ENCODE results near the gene NASP.

NASP gene

DNA sequence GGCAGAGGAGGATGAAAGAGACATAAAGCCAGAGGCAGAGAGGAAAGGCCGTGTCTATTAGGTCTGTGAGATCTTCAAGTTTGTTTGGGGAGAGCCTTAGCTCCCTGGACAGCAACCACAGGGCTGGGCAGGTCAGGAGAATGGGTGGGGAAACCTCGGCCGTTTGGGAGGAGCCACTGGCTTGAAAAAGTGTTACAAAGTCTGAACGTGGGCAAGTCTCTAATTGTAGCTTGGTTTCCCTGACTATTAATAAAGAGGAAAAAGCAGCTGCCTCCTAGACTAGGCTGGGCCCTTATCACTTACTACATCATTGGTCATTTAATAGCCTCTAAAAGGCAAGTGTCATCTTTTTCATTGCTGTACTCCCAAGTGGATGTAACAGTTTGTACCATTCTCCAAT, 40.1 kb downstream of the NASP start, which contains the start of gene CCDC17:
Gene CCDC17 (minus strand): TSS at position 83 of the 400 bp plus-strand sequence. CDS start 145 bp downstream, outside the sequence.
- no peak within 1 kb of the TSS for H3K4me3 ChIP-seq (ENCODE audit: control insufficient read depth, low read depth, low read length)
- no peak for DNase-seq (ENCODE audit: low read depth)
- TF ChIP-seq, protein P1, sequence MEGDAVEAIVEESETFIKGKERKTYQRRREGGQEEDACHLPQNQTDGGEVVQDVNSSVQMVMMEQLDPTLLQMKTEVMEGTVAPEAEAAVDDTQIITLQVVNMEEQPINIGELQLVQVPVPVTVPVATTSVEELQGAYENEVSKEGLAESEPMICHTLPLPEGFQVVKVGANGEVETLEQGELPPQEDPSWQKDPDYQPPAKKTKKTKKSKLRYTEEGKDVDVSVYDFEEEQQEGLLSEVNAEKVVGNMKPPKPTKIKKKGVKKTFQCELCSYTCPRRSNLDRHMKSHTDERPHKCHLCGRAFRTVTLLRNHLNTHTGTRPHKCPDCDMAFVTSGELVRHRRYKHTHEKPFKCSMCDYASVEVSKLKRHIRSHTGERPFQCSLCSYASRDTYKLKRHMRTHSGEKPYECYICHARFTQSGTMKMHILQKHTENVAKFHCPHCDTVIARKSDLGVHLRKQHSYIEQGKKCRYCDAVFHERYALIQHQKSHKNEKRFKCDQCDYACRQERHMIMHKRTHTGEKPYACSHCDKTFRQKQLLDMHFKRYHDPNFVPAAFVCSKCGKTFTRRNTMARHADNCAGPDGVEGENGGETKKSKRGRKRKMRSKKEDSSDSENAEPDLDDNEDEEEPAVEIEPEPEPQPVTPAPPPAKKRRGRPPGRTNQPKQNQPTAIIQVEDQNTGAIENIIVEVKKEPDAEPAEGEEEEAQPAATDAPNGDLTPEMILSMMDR (IDR thresholded peaks at IDR 0.05; ENCODE audit: control insufficient read depth, insufficient read depth, low read depth, low read length, missing control alignments): no peak

DNA sequence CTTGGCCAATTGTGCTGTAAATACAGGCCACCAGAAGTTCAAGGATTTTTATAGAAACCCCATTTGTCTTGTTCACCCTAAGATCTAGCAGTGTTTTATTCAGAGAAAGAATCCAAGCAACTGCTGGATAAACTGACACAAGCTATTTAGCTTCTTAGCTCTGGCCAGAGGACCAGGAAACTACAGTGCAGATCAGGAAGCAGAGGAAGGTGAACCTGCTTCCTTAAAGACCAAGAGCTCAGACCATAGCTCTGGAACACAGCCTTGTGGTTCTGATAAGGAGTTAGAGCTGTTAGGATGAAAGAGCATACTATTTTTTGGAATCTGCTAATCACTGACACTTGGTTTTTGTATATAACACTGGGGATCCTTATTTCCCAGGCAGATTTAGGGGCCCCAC, 45.2 kb downstream of the NASP start:
- TF ChIP-seq, protein P1 (IDR thresholded peaks at IDR 0.05; ENCODE audit: control insufficient read depth, insufficient read depth, low read depth, low read length, missing control alignments): no peak
- H3K4me3 ChIP-seq (ENCODE audit: control insufficient read depth, low read depth, low read length): no peak overlapping the region
- no peak for DNase-seq (ENCODE audit: low read depth)

DNA sequence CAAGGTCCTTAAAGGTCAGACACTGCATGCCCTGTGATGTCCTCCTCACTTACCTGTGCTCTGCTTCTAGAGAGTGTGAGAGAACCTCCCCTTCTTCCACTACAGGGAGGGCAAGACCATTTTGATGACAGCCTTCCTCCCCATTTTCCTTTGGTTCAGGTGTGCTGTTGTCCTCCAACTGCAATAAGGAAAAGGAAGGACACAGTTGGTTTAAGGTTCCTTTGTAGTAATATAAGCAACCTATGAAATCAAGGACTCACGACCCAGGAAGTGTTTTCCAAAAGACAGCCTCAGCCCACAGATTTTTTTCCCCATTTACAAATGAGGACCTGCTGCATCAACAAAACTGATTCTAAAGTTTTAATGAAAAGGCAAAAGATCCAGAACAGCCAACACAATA, 46.6 kb downstream of the NASP start:
- TF ChIP-seq, protein P1 (IDR thresholded peaks at IDR 0.05; ENCODE audit: control insufficient read depth, insufficient read depth, low read depth, low read length, missing control alignments): no peak
- no peak for DNase-seq (ENCODE audit: low read depth)
- H3K4me3 ChIP-seq (ENCODE audit: control insufficient read depth, low read depth, low read length): no peak overlapping the region

DNA sequence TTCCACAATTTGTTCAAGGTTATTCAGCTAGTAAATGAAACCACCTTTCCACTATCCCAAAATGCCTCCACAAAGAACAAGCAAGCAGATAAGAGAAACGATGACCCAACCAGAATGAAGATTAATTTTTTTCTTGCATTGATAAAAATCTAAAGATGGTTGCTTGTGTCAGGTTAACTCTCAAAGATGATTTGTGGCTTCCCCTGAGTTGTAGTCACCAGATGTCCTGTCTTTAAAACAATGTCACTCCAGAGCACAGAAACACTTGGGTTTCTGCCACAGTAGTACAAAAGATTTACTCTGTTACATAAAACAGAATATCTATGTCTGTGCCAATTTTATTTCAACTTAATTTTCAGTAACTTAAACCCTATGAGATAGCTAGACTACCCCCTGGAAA, 51.4 kb downstream of the NASP start:
- DNase-seq (ENCODE audit: low read depth): no peak
- H3K4me3 ChIP-seq (ENCODE audit: control insufficient read depth, low read depth, low read length): no peak overlapping the region

DNA sequence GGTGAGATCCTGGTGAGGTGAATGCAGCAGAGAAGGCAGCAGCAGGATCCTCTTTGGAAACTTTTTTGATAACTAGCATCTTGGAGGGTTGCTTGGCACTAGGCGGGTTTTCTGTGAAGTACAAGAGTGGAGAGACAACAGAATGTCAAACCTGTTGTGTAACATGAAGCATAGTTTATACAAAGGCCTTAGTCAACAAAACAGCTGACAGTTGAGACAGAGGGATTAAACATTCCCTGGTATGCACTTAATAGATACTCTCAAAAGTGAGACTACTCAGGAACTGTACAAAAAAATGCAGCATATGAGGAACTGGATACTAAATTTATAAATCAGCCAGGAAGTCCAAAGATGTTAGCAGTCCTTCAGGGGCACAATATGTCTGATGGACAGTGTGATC, 56.5 kb downstream of the NASP start:
- TF ChIP-seq, protein P1 (IDR thresholded peaks at IDR 0.05; ENCODE audit: control insufficient read depth, insufficient read depth, low read depth, low read length, missing control alignments): no peak

More for the DNA sequence above, 51.4 kb downstream of the NASP start:
- TF ChIP-seq, protein P1 (IDR thresholded peaks at IDR 0.05; ENCODE audit: control insufficient read depth, insufficient read depth, low read depth, low read length, missing control alignments): no peak

DNA sequence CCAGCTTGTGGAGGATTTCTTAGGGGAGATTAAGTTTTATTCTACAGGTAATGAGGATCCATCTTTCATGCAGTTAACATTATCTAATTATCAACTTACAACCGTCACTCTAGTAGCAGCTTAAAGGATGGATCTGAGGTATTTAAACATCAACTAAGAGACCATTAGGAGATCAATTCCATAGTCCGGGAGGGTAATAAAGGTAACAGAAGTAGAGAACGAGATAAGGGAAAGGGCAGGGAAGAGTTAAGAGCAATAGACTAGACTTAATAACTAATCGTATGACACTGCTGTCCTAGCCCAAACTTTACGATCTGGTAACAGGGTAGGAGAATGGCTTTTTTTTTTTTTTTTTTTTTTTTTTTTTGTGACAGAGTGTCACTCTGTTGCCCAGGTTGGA, 59.5 kb downstream of the NASP start:
- DNase-seq (ENCODE audit: low read depth): no peak
- TF ChIP-seq, protein P1 (IDR thresholded peaks at IDR 0.05; ENCODE audit: control insufficient read depth, insufficient read depth, low read depth, low read length, missing control alignments): no peak
- H3K4me3 ChIP-seq (ENCODE audit: control insufficient read depth, low read depth, low read length): no peak overlapping the region

More for the DNA sequence above, 56.5 kb downstream of the NASP start:
- no peak for DNase-seq (ENCODE audit: low read depth)
- H3K4me3 ChIP-seq (ENCODE audit: control insufficient read depth, low read depth, low read length): no peak overlapping the region

DNA sequence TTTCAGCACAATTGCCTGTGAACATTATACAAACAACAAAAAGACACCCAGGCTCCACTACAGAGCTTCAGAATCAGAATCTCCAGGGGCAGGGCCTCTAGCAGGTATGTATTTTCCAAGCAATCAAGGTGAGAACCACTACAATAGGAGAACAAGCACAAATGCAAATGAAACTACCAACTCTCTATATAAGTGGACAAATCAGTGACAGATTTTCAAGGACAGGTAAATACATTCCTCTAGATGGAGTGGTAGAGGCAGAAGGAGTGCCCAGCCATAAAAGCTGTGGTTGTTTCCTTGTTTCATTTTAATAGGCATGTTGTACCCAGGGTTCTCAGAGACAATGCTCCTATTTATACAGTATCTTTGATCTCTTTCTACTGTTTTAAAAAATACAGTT, 60.1 kb downstream of the NASP start:
- TF ChIP-seq, protein P1 (IDR thresholded peaks at IDR 0.05; ENCODE audit: control insufficient read depth, insufficient read depth, low read depth, low read length, missing control alignments): peak; percentile 10
- no peak for DNase-seq (ENCODE audit: low read depth)
- no peak overlapping the region for H3K4me3 ChIP-seq (ENCODE audit: control insufficient read depth, low read depth, low read length)

Measured in AG09309 (cell line).